Prostate gland (tissue), 2 donors: ENCODE results near the gene DFFA.

Experiments used
- POLR2A ChIP-seq: fragments of 450-650 bp; IDR thresholded peaks from one replicate; pipeline ENCODE4 v1.6.1; 2016; ENCODE audit warnings: antibody characterized with exemption, mild to moderate bottlenecking
- POLR2AphosphoS5 ChIP-seq: sonication (generic); formaldehyde crosslinking; IDR thresholded peaks from one replicate; pipeline ENCODE4 v1.6.1; 2017; ENCODE audit warnings: antibody characterized with exemption
- TF ChIP-seq, protein P1 (sequence below), 4 experiments: fragments of 200-600 bp in 2 of 4; fragments of 450-650 bp in 2 of 4; sonication (generic) in 2 of 4; IDR thresholded peaks; 1 replicate in 3 of 4; 2 replicates in 1 of 4; pipeline ENCODE4 v1.5.1; 2016 to 2019; ENCODE audit warnings: antibody characterized with exemption in 4 of 4, mild to moderate bottlenecking in 2 of 4, moderate library complexity in 2 of 4

DNA sequence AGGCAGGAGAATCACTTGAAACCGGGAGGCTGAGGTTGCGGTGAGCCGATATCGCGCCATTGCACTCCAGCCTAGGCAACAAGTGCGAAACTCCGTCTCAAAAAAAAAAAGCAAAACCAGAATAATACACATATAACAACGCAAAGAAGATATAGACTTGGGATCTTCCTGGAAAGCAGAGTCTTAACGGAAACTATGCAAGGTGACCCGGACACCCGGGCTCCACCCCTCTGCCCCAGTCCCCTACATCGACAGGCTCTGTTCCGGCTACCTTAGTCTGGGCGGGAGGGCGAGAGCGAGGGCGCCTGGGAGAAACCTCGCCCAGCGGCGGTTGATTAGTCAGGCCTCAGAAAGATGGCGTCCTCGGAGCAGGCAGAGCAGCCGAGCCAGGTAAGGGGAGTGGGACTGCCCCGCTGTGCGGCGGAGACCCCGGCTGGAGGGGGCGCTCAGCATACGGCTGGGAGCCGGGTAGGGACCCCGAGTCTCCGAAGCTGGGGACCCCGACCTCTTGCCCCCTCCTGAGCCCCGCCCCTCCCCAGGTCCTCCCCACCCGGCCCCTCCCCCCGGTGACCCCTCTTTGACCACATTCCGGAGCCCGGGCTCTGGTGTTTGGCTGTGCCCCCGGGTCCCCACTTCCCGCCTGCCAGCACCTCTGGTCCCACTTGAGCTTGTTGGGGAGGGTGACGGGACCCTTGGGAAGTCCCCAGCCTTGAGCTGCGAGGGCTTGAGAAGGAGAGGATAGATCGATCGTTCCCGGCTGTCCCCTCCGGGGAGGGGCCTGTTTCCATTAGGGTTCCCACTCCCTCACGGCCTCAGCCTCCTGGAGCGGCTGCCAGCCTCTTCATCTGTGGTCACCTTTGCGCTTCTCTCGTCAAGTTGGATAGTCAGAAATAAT lies 2.5 kb upstream of the DFFA start, which contains the start of gene PEX14:
- TF ChIP-seq POLR2AphosphoS5 (peak; percentile 62), POLR2A (peak; percentile 24)
- TF ChIP-seq, protein P1, sequence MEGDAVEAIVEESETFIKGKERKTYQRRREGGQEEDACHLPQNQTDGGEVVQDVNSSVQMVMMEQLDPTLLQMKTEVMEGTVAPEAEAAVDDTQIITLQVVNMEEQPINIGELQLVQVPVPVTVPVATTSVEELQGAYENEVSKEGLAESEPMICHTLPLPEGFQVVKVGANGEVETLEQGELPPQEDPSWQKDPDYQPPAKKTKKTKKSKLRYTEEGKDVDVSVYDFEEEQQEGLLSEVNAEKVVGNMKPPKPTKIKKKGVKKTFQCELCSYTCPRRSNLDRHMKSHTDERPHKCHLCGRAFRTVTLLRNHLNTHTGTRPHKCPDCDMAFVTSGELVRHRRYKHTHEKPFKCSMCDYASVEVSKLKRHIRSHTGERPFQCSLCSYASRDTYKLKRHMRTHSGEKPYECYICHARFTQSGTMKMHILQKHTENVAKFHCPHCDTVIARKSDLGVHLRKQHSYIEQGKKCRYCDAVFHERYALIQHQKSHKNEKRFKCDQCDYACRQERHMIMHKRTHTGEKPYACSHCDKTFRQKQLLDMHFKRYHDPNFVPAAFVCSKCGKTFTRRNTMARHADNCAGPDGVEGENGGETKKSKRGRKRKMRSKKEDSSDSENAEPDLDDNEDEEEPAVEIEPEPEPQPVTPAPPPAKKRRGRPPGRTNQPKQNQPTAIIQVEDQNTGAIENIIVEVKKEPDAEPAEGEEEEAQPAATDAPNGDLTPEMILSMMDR (IDR thresholded peaks at IDR 0.05): no peak
